Activated CD4-positive, alpha-beta T cell treated with anti-CD3 and anti-CD28 coated beads, Interleukin-2, amount 10 ng/mL, durations not matched to agents 7 days and 5 days (primary cell): ENCODE measurements around the gene JPH2. TPM values are rescaled to one million over a fixed set of nuclear protein-coding genes. Genes with fewer than 3 reads are reported as not detected.

Source experiments
- CTCF ChIA-PET: fragments of 350-600 bp; sonication (Branson Sonifier 250); formaldehyde crosslinking; loops from one replicate; lab custom pipeline; 2021; ENCODE audit warnings: antibody characterized with exemption; lab: Charles Lee
- POLR2A ChIA-PET: fragments of 350-600 bp; sonication (Branson Sonifier 250); formaldehyde crosslinking; loops from one replicate; lab custom pipeline; 2021; ENCODE audit warnings: antibody characterized with exemption; lab: Charles Lee
- DNase-seq: peaks from one replicate; pipeline ENCODE4 v3.0.0-alpha.2; 2020
- H3K27ac Mint-ChIP-seq: one replicate; pipeline ENCODE4 v1.8.0; 2021; ENCODE audit warnings: mild to moderate bottlenecking, moderate library complexity, mixed read lengths
- H3K27me3 Mint-ChIP-seq: one replicate; pipeline ENCODE4 v1.8.0; 2021; ENCODE audit warnings: mixed read lengths
- H3K36me3 Mint-ChIP-seq: one replicate; pipeline ENCODE4 v1.8.0; 2021; ENCODE audit warnings: low read depth, mixed read lengths
- H3K4me1 Mint-ChIP-seq: one replicate; pipeline ENCODE4 v1.8.0; 2021; ENCODE audit warnings: mixed read lengths
- H3K4me3 Mint-ChIP-seq: one replicate; pipeline ENCODE4 v1.8.0; 2021; ENCODE audit warnings: mild to moderate bottlenecking, moderate library complexity, mixed read lengths
- H3K9me3 Mint-ChIP-seq: one replicate; pipeline ENCODE4 v1.8.0; 2021; ENCODE audit warnings: mixed read lengths
- total RNA-seq, 2 experiments: library from RNA; stranded (reverse); gene quantifications; one replicate each; pipeline ENCODE4 v1.2.3, GENCODE V29; 2021

The JPH2 gene
- total RNA-seq, 2 experiments from 2014 or later: not detected

DNA sequence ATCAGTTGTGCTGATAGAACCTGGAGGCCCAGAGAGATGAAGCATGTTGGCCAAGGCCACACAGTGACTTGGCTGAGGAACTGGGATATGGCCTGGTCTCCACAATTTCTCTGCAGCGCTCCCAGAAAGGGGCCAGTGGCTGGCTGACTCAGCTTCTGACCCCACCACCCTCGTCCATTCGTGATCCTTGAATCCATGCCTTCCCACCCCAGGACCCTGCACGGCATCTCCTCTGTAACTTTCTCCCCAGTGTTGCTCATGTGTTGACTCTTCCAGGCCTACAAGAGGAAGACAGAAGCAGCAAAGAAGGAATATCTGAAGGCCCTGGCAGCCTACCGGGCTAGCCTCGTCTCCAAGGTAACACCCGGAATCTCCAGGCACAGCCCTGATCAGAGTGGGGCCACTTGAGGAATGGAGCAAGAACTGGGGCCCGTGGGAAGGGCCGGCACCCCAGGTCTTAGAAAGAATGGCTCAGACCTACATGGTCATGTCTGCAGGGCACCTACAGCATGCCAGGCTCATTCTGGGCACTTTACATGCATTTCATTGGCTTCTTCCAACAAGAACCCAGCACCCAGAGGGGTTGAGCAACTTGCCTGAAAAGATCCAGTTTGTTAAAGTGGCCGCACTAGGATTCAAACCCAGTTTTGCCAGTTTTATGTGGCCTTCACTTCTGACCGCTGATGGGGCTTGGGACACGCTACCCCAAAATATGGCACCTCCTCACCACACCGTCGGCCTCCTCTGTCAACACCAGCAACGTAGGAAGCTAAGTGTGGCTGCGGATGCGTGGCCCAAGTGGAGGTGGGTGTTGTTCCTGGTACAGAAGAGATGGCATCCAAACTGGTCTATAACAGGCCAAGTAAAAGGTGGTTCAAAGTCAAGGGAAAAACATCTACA lies 122.2 kb downstream of the JPH2 start:
- POLR2A ChIA-PET: no interaction called here

More for the DNA sequence above, 122.2 kb downstream of the JPH2 start:
- Mint-ChIP-seq H3K27ac (no peak overlapping the region), H3K36me3 (no peaks in the 10 kb centered on the region), H3K4me1 (peaks cover 30% of the 10 kb centered on the region), H3K9me3 (peaks cover 9% of the 10 kb centered on the region), H3K27me3 (peaks cover 18% of the 10 kb centered on the region), H3K4me3 (no peak overlapping the region)
- DNase-seq: no peak
- CTCF ChIA-PET: interaction anchor here (1.2 kb wide), 1 partner anchor 9 kb away, joined by 4 read pairs; no protein-coding TSS in a partner anchor

Other genes starting within 250 kb of the JPH2 start
- 10 to 100 TPM; 23.7 to 25.8 TPM for gene OSER1, start 23.6 kb upstream of the JPH2 start, total RNA-seq
- not detected for gene GDAP1L1, start 60.1 kb upstream of the JPH2 start, total RNA-seq
- gene FITM2, start 124.0 kb upstream of the JPH2 start, total RNA-seq: 1 to 10 TPM; 4.8 to 4.9 TPM
- gene R3HDML, start 149.9 kb upstream of the JPH2 start, total RNA-seq: not detected
- gene HNF4A, start 168.5 kb upstream of the JPH2 start, total RNA-seq: not detected